B cell (primary cell): ENCODE results near the gene VPS13D. TPM values are rescaled to one million over a fixed set of nuclear protein-coding genes. Genes with fewer than 3 reads are reported as not detected.

Experiments
- ATAC-seq: fragments of 200-7000 bp; cut with Tn5 transposase; one replicate; pipeline ENCODE4 v1.10.0; 2021; ENCODE audit warnings: low read depth, mild to moderate bottlenecking, moderate number of reproducible peaks, moderate library complexity
- CTCF ChIA-PET: fragments of 350-600 bp; sonication (Branson Sonifier 250); formaldehyde crosslinking; loops from one replicate; lab custom pipeline; 2021; ENCODE audit warnings: antibody characterized with exemption, inconsistent platforms; lab: Charles Lee
- POLR2A ChIA-PET: fragments of 350-600 bp; sonication (Branson Sonifier 250); formaldehyde crosslinking; loops from one replicate; lab custom pipeline; 2021; ENCODE audit warnings: antibody characterized with exemption; lab: Charles Lee
- DNase-seq: peaks from one replicate; pipeline ENCODE4 v3.0.0; 2013
- H2AFZ ChIP-seq: 2 replicates; pipeline ENCODE4 v1.6.1; 2012; ENCODE audit warnings: mild to moderate bottlenecking, low read depth, low read length; ENCODE audit not compliant: insufficient read depth, poor library complexity, severe bottlenecking
- H3K27ac ChIP-seq, 2 donors: 1 replicate in 1 of 2; 2 replicates in 1 of 2; pipeline ENCODE4 v1.5.1; 2012 to 2013; ENCODE audit warnings: low read length in 2 of 2, mild to moderate bottlenecking in 2 of 2, moderate library complexity in 1 of 2
- H3K27me3 ChIP-seq, 4 experiments: fragments of 200-600 bp in 1 of 4; sonication (generic) in 1 of 4; replicated peaks in 1 of 4; 1 replicate in 2 of 4; 2 replicates in 2 of 4; pipeline versions ENCODE4 v1.6.1 to v1.7.0; 2013 to 2016; ENCODE audit warnings: low read length in 3 of 4, mild to moderate bottlenecking in 2 of 4, mixed read lengths in 1 of 4, moderate library complexity in 1 of 4; ENCODE audit not compliant: insufficient read depth in 4 of 4, control insufficient read depth in 3 of 4; ENCODE audit errors: control extremely low read depth in 1 of 4
- H3K36me3 ChIP-seq, 2 experiments: replicated peaks in 1 of 2; 1 replicate in 1 of 2; 2 replicates in 1 of 2; pipeline versions ENCODE4 v1.6.1 to v1.7.1; 2013; ENCODE audit warnings: low read length in 1 of 2; ENCODE audit not compliant: insufficient read depth in 2 of 2, control insufficient read depth in 1 of 2; ENCODE audit errors: control extremely low read depth in 1 of 2, extremely low read depth in 1 of 2
- H3K4me1 ChIP-seq, 2 donors: fragments of 200-600 bp in 1 of 2; sonication (generic) in 1 of 2; 1 replicate in 1 of 2; 2 replicates in 1 of 2; pipeline versions ENCODE4 v1.5.1 to v1.6.1; 2013 to 2017; ENCODE audit warnings: low read length in 2 of 2; ENCODE audit not compliant: control insufficient read depth in 2 of 2, insufficient read depth in 2 of 2
- H3K4me2 ChIP-seq: replicated peaks from 2 replicates; pipeline ENCODE3; 2012; ENCODE audit warnings: mild to moderate bottlenecking, low read depth, low read length; ENCODE audit not compliant: poor library complexity, severe bottlenecking
- H3K4me3 ChIP-seq, 5 experiments: fragments of 200-600 bp in 1 of 5; sonication (generic) in 1 of 5; 1 replicate in 3 of 5; 2 replicates in 2 of 5; pipeline versions ENCODE4 v1.5.1 to v1.7.0; 2011 to 2016; ENCODE audit warnings: low read length in 4 of 5, mild to moderate bottlenecking in 4 of 5, low read depth in 2 of 5, control low read depth in 1 of 5, moderate library complexity in 1 of 5; ENCODE audit not compliant: insufficient read depth in 1 of 5; ENCODE audit errors: control extremely low read depth in 1 of 5, extremely low read depth in 1 of 5
- H3K79me2 ChIP-seq: fragments of 200-600 bp; sonication (generic); one replicate; pipeline ENCODE4 v1.6.0; 2016; ENCODE audit warnings: low read length; ENCODE audit not compliant: control insufficient read depth, insufficient read depth
- H3K9ac ChIP-seq: fragments of 200-600 bp; sonication (generic); 2 replicates; pipeline ENCODE4 v1.6.1; 2017; ENCODE audit warnings: mild to moderate bottlenecking, low read length, moderate library complexity
- H3K9me3 ChIP-seq, 3 donors: one replicate each; pipeline versions ENCODE4 v1.6.1 to v1.7.1; 2013; ENCODE audit warnings: low read length in 2 of 3; ENCODE audit not compliant: control insufficient read depth in 2 of 3, insufficient read depth in 1 of 3; ENCODE audit errors: control extremely low read depth in 1 of 3
- H4K20me1 ChIP-seq: 2 replicates; pipeline ENCODE4 v1.6.0; 2012; ENCODE audit warnings: mild to moderate bottlenecking, low read length; ENCODE audit not compliant: insufficient read depth, control insufficient read depth, poor library complexity, severe bottlenecking
- H3K27ac Mint-ChIP-seq: one replicate; pipeline ENCODE4 v1.8.0; 2021; ENCODE audit warnings: mixed read lengths
- H3K27me3 Mint-ChIP-seq: one replicate; pipeline ENCODE4 v1.8.0; 2021; ENCODE audit warnings: mixed read lengths
- H3K4me1 Mint-ChIP-seq: one replicate; pipeline ENCODE4 v1.8.0; 2021; ENCODE audit warnings: mixed read lengths
- H3K4me3 Mint-ChIP-seq: one replicate; pipeline ENCODE4 v1.8.0; 2021; ENCODE audit warnings: mixed read lengths
- H3K9me3 Mint-ChIP-seq: one replicate; pipeline ENCODE4 v1.8.0; 2022; ENCODE audit warnings: mixed read lengths; ENCODE audit not compliant: insufficient read depth
- EZH2 ChIP-seq: IDR thresholded peaks from 2 replicates; pipeline ENCODE4 v1.6.1; 2012; ENCODE audit warnings: borderline replicate concordance, low read depth, mild to moderate bottlenecking, moderate library complexity, low read length; ENCODE audit not compliant: insufficient read depth, poor library complexity, severe bottlenecking
- WGBS: methylation state at CpG from one replicate; pipeline ENCODE4 v1.1.5; 2013; ENCODE audit warnings: missing lambda C conversion rate; ENCODE audit not compliant: insufficient coverage; 5-methylcytosine and 5-hydroxymethylcytosine counted together
- intact Hi-C: fragments of 100-400 bp; cut with micrococcal nuclease; formaldehyde crosslinking; loops from one replicate; pipeline ENCODE4 v1.10.0; 2022
- polyA plus RNA-seq: library from polyadenylated mRNA; depleted of rRNA; stranded (reverse); fragments of >200 nt; gene quantifications from 2 replicates; pipeline ENCODE4 v1.2.3, GENCODE V29; 2012
- total RNA-seq, 2 donors: library from RNA; stranded (reverse); fragments of 120-200 nt in 1 of 2; gene quantifications; 1 replicate in 1 of 2; 2 replicates in 1 of 2; pipeline versions ENCODE4 v1.2.3 to v1.2.4, GENCODE V29; 2013 to 2022
- TF ChIP-seq, protein P1 (sequence below): fragments of 200-600 bp; IDR thresholded peaks from one replicate; pipeline ENCODE4 v1.8.0; 2022; ENCODE audit warnings: antibody characterized with exemption, mild to moderate bottlenecking

The VPS13D gene
- total and polyA plus RNA-seq, 2 donors (not counting 1 experiment from before 2014, with no cell fraction given): 29.9 to 104 TPM

DNA sequence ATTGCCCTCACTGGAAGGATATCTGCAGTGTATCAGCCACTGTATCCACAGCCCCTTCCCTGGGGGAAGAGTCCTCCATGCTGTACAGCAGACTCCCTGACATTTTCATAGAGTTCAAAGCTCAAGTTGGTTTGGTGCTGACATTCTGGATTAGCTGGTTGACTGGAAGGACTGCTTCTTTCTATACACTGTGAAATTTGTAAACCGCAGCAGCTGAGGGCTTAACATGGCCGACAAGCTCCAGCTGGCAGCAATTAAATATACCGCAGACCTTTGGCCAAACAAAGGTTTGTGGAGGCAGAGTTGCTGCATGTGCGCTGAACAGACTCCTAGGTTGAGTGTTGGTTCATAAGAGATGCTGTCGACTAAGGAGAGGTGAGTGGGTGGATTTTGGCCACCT lies 261.8 kb downstream of the VPS13D start:
- ATAC-seq: no peak
- no peak overlapping the region for H2AFZ ChIP-seq
- H3K9ac ChIP-seq: no peak overlapping the region
- CTCF ChIA-PET: no interaction called here
- no peak for DNase-seq
- no peaks in the 10 kb centered on the region for H4K20me1 ChIP-seq
- H3K27me3 ChIP-seq: no peaks in the 10 kb centered on the region
- peaks cover 11 to 14% of the 10 kb centered on the region in 2 donors for H3K4me1 ChIP-seq
- 98% methylated on average over 5 of the region's 5 CpGs for WGBS
- H3K4me3 Mint-ChIP-seq: no peak overlapping the region
- peaks cover 12% of the 10 kb centered on the region for H3K4me1 Mint-ChIP-seq
- POLR2A ChIA-PET: no interaction called here
- no peak overlapping the region for H3K4me3 ChIP-seq
- H3K36me3 ChIP-seq: peaks cover 9 to 10% of the 10 kb centered on the region in 2 experiments
- H3K27ac ChIP-seq: no peak overlapping the region
- no peak overlapping the region for H3K4me2 ChIP-seq
- peaks cover 4% of the 10 kb centered on the region for H3K79me2 ChIP-seq
- no peaks in the 10 kb centered on the region for H3K9me3 ChIP-seq
- no peak for TF ChIP-seq EZH2
- TF ChIP-seq, protein P1, sequence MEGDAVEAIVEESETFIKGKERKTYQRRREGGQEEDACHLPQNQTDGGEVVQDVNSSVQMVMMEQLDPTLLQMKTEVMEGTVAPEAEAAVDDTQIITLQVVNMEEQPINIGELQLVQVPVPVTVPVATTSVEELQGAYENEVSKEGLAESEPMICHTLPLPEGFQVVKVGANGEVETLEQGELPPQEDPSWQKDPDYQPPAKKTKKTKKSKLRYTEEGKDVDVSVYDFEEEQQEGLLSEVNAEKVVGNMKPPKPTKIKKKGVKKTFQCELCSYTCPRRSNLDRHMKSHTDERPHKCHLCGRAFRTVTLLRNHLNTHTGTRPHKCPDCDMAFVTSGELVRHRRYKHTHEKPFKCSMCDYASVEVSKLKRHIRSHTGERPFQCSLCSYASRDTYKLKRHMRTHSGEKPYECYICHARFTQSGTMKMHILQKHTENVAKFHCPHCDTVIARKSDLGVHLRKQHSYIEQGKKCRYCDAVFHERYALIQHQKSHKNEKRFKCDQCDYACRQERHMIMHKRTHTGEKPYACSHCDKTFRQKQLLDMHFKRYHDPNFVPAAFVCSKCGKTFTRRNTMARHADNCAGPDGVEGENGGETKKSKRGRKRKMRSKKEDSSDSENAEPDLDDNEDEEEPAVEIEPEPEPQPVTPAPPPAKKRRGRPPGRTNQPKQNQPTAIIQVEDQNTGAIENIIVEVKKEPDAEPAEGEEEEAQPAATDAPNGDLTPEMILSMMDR: no peak
- intact Hi-C loops: no loop called here
- no peak overlapping the region for H3K27ac Mint-ChIP-seq
- H3K9me3 Mint-ChIP-seq: no peaks in the 10 kb centered on the region
- no peaks in the 10 kb centered on the region for H3K27me3 Mint-ChIP-seq

DNA sequence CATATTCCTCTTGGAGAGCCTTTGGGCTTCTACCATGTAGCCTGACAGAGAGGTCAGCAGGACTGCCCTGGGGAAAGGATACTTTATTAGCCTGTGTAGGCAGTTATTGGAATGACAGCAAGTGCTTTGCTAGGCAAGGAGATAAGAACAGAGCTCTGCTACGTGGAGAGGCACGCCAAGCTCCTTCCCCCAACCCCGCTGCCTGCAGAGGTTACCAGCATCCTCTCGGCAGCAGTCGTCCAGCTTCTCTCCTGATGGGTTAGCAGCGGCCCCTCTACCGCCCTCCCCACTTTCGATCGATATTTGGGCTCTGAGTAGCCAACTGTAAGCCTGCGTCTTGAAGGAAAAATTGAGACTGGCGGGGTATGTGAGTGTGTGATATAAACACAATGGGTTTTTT lies 265.9 kb downstream of the VPS13D start:
- Mint-ChIP-seq H3K27me3 (no peaks in the 10 kb centered on the region), H3K9me3 (no peaks in the 10 kb centered on the region), H3K4me1 (peaks cover 15% of the 10 kb centered on the region), H3K27ac (no peak overlapping the region), H3K4me3 (no peak overlapping the region)
- intact Hi-C loops: no loop called here
- Histone ChIP-seq H3K4me1 (peaks cover 13 to 16% of the 10 kb centered on the region in 2 donors), H3K27me3 (no peaks in the 10 kb centered on the region), H3K9me3 (no peaks in the 10 kb centered on the region), H4K20me1 (no peaks in the 10 kb centered on the region), H3K27ac (peak overlapping the region in 1 of 2 donors; percentile 37), H3K79me2 (no peaks in the 10 kb centered on the region), H3K4me2 (peak overlapping the region; percentile 37), H2AFZ (no peak overlapping the region), H3K4me3 (no peak overlapping the region), H3K36me3 (peaks cover 10 to 15% of the 10 kb centered on the region in 2 experiments), H3K9ac (no peak overlapping the region)
- no peak for TF ChIP-seq EZH2
- TF ChIP-seq, protein P1: no peak
- ATAC-seq (no peak), DNase-seq (no peak)
- CTCF ChIA-PET: no interaction called here
- WGBS: 97% methylated on average over 6 of the region's 11 CpGs
- POLR2A ChIA-PET: no interaction called here
